Urothelium cell line (cell line): ENCODE data around the gene NCLN.
A peak's percentile ranks its signal among the peaks of the same experiment; 100 is the strongest.
"Not testable (repeated sequence)": the region's sequence is repeated elsewhere in the genome, so short reads cannot be mapped to it uniquely, and the experiment has no call there.

Experiments used
- DNase-seq: peaks from one replicate; pipeline ENCODE4 v3.0.0; 2011; ENCODE audit warnings: low spot score, mixed read lengths
- FAIRE-seq: peaks from 2 replicates; lab custom pipeline; 2011; peaks lifted over from hg19 to GRCh38; lab: Jason Lieb, UNC

NCLN gene

DNA sequence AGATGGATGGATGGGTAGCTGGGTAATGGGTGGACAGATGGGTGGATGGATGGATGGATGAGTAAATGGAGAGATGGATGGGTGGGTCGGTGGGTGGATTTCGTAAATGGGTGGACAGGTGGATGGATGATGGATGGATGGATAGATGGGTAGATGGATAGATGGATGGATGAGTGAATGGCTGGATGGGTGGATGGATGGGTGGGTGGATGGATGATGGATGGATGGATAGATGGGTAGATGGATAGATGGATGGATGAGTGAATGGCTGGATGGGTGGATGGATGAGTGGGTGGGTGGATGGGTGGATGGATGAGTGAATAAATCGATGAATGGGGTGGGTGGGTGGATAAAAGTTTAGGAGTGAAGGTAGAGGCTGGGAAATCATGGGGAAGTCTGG is 31.3 kb upstream of the NCLN start:
- FAIRE-seq = peak; percentile 62

GRCh38 chr19:3154957-3155736 is 30.6 kb upstream of the NCLN start:
- FAIRE-seq = no peak
- peak; percentile 85 for DNase-seq

More for the DNA sequence above, 31.3 kb upstream of the NCLN start:
- DNase-seq = not testable (repeated sequence)

DNA sequence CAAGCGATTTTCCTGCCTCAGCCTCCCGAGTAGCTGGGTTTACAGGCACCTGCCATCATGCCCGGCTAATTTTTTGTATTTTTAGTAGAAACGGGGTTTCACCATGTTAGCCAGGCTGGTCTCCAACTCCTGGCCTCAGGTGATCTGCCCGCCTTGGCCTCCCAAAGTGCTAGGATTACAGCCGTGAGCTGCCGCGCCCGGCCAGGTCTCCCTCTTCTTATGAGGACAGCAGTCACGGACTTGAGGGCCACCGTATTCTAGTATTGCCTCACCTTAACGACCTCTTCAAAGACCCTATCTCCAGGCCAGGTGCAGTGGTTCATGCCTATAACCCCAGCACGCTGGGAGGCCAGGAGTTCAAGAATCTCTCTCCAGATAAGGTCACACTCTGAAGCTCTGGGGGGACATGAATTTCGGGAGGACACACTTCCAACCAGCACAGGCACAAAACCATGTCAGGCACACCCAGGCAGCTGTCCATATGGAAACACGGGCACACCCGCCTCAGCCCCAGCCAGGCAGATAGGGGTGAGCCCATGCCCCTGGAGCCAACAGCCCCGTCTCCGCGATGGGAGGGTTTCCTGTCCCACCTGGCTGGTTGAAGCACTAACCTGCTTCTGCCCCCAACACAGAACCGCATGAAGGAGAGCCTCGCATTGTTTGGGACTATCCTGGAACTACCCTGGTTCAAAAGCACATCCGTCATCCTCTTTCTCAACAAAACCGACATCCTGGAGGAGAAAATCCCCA is 28.5 kb upstream of the NCLN start:
- FAIRE-seq (no peak), DNase-seq (no peak)

DNA sequence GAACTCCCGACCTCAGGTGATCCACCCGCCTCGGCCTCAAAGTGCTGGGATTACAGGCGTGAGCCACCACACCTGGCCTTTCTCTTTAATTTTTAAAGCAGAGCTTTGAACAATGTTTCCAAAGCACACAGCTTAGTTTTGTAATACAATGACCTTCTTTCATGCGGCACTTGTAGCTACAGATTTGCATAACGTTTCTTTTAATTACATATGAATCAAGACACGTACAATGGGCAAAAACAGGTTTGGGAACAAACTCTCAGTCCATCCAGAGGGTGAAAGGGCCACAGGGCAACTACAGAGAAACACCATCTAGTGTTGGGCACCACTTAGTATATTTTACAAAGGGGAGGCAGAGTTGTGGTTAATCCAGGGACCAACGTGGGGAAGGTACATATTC is 26.2 kb upstream of the NCLN start:
- FAIRE-seq (no peak), DNase-seq (no peak)

DNA sequence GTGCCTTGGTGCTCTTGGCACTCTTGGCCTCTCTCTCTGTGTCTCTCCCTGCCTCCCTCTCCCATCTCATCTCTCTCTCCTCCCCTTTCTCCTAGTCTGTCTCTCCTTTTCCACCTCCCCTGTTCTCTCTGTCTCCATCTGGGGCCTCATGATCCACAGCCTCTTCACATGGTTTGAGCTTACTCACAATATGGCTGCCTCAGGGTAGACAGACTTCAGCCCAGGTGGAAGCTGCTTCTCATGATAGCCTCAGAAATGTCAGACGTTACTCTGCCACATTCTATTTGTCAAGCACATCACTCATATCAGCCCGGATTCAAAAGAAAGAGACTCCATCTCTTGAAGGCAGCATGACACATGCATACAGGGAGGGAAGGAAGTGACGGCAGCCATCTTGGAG is 25.5 kb upstream of the NCLN start:
- no peak for DNase-seq
- FAIRE-seq = no peak

DNA sequence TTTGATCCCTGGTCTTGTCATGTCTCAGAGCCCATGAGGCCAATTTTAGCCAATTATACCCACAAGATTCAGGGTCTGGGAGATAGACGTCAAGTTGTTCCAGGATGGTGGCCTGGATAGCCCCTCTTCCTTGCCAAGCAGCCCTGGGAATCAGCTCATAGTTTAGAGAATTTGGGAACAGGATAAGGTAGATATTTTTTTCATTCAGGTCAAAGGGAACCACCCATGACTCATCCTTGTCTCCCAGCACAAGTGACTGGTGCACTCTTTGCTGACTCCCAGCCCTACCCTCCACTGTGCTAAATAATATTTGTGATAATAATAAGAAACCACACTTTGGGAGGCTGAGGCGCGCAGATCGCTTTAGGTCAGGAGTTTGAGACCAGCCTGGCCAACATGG is 24.3 kb upstream of the NCLN start:
- no peak for FAIRE-seq
- peak; percentile 35 for DNase-seq

- FAIRE-seq (no peak), DNase-seq (no peak)
Observed at GRCh38 chr19:3162418-3163229, 23.1 kb upstream of the NCLN start.

DNA sequence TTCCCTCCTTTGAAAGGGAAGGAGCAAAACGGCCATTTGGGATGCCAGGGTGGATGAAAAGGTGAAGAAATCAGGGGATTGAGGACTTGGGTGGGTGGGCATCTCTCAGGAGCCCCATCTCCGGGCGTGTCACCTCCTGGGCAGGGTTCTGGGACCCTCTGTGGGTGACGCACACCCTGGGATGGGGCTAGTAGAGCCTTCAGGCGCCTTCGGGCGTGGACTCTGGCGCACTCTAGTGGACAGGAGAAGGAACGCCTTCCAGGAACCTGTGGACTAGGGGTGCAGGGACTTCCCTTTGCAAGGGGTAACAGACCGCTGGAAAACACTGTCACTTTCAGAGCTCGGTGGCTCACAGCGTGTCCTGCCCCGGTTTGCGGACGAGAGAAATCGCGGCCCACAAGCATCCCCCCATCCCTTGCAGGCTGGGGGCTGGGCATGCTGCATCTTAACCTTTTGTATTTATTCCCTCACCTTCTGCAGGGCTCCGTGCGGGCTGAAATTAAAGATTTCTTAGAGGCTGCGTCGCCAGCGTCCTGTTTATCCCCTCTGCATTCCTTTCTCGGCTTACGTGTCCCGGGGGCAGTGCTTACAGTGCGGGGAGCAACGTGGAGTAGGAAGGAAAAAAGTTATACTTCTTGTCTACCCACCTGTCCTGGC is 22.4 kb upstream of the NCLN start:
- DNase-seq = peak; percentile 73
- FAIRE-seq = no peak

- FAIRE-seq (no peak), DNase-seq (no peak)
Observed at GRCh38 chr19:3163943-3164342, 21.8 kb upstream of the NCLN start.

GRCh38 chr19:3167533-3168272 is 18.0 kb upstream of the NCLN start:
- DNase-seq = no peak
- FAIRE-seq = no peak

DNA sequence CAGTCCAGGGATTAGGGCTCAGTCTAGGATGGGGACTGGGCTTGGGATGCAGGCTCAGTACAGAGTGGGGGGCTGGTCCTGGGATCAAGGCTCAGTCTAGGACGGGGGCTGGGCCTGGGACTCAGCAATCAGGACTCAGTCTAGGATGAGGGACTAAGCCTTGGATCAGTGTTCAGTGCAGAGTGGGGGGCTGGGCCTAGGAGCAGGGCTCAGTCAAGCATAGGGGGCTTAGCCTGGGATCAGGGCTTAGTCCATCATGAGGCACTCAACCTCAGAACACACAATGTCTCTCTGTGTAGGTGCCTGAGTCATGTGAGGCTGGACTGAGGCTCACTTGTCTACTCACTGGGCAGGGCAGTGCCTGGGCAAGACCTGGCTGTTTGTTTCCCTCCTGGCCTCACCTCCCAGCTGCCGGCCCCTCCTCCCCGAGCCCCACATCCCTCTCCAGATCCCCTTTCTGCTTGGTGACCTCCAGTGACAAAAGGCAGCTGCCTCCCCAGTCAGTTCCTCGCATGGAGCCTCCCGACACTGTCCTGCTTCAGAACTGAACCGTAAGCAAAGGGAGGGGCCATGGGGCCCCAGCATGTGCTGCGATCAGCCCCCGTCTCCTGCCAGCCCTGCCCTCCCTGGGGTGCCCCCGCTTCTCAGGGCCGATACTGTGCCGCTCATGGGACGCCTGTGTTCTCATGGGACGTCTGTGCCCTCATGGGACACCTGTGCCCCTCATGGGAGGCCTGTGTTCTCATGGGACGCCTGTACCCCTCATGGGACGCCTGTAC is 13.6 kb upstream of the NCLN start:
- FAIRE-seq (no peak), DNase-seq (peak; percentile 46)

DNA sequence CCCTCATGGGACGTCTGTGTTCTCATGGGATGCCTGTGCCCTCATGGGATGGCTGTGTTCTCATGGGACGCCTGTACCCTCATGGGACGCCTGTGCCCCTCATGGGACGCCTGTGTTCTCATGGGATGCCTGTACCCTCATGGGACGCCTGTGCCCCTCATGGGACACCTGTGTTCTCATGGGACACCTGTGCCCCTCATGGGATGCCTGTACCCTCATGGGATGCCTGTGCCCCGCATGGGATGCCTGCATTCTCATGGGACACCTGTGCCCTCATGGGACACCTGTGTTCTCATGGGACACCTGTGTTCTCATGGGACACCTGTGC is 13.1 kb upstream of the NCLN start:
- not testable (repeated sequence) for DNase-seq, FAIRE-seq

DNA sequence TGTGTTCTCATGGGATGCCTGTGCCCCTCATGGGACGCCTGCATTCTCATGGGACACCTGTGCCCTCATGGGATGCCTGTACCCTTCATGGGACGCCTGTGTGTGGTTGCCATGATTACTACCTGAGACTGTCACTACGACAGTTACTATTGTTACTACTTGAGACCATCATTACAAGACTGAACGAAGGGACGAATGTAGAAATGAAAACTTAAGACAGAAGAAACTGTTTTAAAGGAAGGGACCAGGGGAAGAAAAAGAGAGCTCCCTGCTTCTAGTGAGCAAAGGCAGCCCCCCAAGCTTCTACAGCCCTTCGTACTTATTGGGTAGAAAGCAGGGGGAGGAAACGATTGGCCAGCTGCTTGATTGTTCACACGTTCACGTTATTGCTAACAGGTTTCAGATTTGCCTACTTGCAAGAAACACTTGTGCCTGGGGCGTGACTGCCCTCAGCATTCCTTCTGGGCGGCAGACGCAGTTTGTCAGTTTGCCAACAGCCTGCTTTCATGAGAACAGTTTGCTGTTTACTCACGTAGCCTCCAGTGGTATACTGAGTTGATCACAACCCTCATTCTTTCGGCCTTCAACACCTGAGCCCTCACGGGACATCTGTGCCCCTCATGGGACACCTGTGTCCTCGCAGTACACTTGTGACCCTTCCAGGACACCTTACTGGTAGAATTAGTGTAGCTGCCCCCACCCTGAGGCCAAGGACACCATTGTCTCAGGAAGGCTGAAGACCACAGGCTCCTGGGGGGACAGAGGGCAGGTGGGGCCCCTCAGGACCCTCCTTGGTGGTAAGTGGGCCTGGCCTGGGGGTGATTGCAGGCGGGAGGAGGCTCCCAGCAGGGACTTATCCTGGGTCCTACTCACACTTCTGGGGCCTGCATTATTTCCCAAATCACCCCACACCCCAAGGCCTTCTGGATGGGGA is 9.7 kb upstream of the NCLN start:
- FAIRE-seq (no peak), DNase-seq (peak; percentile 44)

- FAIRE-seq = peak; percentile 82
- DNase-seq = peak; percentile 87
Observed at GRCh38 chr19:3176715-3177501, 8.8 kb upstream of the NCLN start.

DNA sequence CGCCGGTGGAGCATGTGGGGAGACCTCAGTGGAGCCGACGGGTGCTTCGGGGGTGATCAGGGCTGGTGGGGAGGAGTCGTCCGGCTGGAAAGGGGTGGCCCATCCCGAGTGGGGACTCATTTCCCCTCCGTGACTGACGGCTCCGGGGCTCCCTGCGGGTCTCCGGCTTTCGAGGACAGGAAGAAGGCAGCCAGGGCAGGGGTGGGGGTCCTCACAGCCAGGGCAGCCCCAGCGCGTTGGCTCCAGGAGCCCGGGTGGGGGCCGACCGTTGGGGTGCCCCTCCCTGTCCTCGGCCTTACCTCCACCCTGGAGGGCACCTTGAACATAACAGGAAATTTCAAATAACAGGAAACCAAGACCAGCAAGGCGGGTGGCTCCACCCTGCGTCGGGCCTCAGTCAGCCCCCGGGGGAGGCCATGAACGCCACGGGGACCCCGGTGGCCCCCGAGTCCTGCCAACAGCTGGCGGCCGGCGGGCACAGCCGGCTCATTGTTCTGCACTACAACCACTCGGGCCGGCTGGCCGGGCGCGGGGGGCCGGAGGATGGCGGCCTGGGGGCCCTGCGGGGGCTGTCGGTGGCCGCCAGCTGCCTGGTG is 7.3 kb upstream of the NCLN start, which contains the start of gene S1PR4:
Gene S1PR4 (plus strand): TSS at position 393 of the 596 bp plus-strand sequence. CDS start 24 bp downstream, at position 417.
- FAIRE-seq (no peak), DNase-seq (no peak)

DNA sequence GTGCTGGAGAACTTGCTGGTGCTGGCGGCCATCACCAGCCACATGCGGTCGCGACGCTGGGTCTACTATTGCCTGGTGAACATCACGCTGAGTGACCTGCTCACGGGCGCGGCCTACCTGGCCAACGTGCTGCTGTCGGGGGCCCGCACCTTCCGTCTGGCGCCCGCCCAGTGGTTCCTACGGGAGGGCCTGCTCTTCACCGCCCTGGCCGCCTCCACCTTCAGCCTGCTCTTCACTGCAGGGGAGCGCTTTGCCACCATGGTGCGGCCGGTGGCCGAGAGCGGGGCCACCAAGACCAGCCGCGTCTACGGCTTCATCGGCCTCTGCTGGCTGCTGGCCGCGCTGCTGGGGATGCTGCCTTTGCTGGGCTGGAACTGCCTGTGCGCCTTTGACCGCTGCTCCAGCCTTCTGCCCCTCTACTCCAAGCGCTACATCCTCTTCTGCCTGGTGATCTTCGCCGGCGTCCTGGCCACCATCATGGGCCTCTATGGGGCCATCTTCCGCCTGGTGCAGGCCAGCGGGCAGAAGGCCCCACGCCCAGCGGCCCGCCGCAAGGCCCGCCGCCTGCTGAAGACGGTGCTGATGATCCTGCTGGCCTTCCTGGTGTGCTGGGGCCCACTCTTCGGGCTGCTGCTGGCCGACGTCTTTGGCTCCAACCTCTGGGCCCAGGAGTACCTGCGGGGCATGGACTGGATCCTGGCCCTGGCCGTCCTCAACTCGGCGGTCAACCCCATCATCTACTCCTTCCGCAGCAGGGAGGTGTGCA is 6.6 kb upstream of the NCLN start:
- FAIRE-seq (no peak), DNase-seq (no peak)
